Measurements from ENCODE around the gene ESRRB.
"Not testable (repeated sequence)": the region's sequence is repeated elsewhere in the genome, so short reads cannot be mapped to it uniquely, and the experiment has no call there.

Gene ESRRB

DNA sequence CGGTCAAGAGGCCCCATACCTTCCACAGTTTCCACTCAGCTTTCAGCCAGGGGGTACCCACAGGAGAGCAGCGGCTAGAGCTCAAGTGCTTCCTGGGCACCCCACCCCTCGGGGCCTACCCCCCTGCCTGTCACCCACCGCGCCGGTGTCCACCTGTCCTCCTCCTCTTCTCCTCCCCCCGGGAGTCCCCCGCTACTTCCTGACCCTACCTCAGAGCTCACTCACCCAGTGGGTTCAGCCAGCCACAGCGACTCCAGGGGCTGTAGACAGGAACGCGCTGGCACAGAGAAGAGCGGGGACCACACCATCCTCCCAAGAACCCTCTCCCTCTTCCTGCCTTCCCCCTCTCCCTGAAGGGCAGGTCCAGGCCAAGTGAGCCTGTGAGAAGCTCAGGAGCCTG is 123.0 kb downstream of the ESRRB start:
- DNase-seq = no peak

DNA sequence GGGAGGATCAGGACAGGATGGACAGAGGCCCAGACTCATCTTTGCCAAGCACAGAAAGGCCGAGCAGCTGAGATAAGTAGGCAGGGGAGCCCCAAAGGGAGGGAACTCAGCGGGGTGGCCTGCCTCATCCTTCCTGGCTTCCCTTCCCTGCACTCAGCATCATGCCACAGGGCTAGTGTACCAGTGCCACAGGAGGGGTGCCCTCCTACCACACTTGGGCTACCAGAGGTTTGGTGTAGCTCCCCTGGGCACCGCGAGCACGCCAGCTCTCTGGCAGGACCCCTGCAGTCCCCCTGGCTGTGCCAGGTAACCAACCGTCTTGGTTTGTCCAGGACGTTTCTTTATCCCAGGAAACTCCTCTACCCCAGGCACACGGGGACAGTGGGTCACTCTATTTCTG is 123.5 kb downstream of the ESRRB start:
- DNase-seq = no peak

DNA sequence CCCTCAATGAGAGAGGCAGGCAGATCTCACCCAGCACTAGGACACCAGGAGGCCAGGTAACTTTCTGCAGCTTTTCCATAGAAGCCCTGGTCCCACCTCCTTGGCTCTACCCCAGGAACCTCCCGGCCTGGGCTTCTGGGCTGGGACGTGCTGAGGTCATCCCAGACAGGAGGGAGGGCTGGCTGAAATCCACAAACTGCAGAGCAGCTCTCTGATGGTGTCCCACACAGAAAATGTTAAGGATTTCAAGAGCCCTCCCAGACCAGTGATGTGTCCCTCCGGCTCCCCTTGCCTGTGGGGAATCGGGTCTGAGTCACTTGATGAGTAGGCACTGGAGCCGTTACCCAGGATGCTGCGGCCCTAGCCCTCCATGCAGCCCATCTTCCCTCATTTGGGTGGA is 124.1 kb downstream of the ESRRB start:
- no peak for DNase-seq

DNA sequence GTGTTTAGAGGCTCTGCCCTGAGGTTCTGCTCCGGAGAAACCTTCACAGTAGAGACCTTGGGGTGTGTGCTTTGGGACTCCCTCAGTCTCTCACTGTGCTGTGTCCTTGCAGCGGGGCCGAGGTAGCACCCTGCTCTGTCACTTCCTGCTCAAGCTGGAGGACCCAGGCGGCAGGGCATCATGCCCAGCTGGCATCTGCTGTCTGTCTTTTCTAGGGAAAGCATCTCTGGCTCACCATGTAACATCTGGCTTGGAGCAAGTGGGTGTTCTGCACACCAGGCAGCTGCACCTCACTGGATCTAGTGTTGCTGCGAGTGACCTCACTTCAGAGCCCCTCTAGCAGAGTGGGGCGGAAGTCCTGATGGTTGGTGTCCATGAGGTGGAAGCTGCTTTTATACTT is 124.5 kb downstream of the ESRRB start:
- no peak for DNase-seq

DNA sequence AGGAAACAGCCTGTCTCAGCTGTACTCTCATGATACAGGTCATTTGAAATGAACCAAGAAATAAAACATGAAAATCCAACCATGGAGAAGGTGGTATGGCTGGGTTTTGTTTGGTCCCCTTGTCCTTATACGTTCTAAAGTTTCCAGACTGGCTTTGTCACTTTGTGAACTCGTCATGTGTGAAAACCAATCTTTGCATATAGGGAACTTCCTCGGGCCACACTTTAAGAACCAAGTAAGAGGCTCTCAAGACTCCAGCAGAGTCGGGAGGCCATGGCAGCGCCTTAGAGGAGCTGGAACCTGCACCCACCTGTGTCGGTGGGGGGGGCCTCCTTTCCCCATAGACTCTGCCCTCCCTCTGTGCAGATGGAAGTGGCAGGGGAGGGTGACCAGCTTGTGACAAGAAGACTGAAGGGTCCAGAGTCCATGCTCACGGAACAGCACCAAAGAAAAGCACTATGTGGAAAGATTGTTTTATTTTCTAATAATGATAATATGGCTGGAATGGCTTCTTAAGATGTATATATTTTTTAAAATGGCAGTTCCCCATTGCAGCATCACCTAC is 125.3 kb downstream of the ESRRB start:
- no peak for DNase-seq

DNA sequence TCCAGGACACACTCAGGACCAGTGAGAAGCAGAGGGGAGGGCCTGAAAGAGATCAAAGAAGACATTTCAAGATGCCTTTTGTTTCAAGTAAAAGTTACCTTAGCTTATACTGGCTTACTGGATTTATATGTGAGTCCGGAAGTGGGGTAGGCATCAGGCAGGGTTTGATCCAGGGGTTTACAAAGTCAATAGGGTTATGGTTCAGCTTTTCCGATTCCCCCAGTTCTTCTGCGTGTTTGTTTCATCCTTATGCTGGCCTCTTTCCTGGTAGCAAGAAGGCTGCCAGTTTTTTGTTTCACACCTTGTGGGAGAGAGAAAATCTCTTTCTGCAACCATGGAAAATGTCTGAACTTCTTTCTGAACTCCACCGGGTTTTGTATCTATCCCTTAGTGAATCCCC is 126.3 kb downstream of the ESRRB start:
- no peak for DNase-seq

DNA sequence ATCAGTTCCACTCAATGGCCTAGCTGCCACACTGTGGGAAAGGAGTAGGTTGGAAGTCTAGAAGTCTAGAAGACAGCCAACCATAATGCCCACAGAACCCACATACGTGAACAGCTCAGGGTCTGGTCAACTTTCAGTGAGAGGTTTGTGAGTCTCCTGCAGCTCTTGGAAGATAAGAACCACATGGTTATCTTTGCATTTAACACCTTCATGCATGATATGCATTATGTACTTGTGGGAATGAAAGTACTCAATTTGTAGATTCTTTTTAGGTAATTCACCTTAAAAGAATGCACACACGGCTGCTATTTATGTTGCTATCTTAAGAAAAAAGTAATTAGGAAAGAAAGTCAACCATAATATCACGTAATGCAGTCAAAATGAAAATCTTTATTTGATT is 126.7 kb downstream of the ESRRB start:
- no peak for DNase-seq

DNA sequence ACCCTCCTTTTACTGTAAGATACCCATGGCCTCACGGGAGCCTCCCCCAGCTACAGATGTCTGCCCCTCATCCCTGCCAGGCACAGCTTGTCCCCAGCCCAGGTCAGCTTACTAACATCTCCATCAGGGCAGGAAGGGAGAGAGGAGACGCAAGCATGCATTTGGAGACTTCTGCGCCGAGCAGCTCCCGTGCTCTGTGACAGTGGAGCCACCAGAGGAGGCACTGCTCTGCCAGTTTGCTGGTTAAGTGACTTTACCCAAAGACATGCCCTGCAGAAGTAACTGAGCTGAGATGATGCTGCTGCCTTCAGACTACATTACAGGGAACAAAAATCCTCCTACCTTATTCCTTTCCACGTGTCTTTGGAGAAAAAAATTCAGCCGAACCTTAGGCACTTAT is 133.4 kb downstream of the ESRRB start:
- no peak for DNase-seq

DNA sequence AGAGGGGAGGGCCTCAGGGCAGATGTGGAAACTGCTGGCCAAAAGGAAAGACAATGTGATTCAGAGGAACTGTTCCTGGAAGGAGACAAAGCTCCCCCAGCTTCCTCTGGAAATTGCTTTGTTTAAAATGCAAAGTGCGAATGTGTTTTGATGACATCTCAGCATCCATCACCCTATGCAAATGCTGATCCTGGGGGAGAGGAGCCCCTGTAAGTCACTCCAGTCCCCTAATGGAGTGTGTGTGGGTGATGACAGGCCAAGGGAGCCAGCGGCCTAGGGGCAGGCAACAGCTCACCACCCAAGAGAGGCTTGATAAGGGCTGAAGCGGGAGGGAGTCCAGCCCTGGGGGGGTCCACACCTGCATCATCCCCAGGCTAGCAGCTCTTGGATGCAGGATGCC is 134.2 kb downstream of the ESRRB start:
- DNase-seq = no peak

DNA sequence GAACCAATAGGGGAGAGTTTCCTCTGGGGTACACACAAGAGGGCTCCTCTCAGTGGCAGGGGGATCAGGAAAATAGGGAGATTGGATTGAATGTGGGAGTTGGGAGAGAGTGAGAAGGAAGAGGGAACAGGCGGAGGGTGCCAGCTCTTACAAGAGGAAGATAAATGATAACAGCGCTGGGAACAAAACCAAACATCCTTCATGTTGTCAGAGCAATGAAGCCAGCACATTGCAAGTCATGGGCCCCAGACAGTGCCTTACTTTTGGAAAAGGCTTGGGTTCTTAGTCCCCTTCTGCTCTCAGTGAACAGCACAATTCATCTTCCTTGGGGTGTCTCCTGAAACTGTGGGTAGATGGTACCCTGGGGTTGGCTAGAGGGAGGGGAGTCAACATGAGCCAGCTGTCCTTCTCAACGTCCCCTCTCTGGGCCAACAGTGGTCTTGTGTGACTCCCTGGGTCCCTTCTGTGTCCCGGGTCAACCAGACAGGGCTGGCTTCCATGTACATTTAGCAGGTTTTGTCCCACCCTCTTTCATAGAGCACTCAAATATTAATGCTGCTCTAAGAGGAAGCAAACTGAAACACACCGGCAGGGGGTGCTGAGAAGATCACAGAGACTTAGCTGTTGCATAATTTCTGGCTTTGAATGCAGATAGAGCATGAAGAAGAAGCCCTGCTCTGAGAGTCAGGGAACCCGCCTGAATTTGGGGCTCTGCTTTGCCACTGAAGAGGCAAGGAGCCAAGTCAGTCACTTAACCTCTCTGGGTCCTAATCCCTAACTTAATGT is 138.5 kb downstream of the ESRRB start:
- no peak for DNase-seq

DNA sequence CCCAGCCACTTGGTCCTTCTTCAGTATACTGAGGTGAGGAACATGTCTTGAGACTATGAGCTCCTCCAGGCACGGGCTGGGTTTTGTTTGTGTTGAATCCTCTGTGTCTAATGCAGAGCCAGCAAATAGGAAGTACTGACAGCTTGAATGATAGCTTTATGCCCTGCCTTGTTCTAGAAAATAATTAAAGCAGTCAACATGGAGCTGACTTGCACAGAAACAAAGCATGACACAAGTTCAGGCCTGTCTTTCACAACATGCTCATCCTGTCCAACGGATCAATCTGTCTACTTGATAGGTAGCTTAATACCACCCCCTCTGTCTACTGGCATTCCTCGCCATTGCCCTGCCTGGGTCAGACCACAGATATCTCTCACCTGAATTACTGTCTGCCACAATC is 140.9 kb downstream of the ESRRB start:
- no peak for DNase-seq

DNA sequence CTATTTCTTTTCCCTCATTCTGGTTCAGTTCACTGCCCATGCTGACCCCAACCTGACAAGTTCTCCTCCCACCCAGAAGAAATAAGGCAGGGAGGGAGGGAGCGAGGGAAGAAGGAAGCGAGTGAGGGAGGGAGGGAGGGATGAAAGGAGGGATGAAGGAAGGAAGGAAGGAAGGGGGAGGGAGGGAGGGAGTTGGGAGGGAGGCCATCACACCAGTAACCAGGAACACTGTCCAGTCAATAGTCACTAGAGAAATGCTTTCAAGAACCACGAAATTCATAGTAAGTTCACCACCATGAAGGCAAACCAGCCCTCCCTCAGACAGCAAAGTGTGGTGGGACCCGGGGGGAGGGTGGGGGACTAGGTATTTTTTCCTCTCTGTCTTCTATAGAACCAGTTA is 142.4 kb downstream of the ESRRB start:
- DNase-seq = no peak

DNA sequence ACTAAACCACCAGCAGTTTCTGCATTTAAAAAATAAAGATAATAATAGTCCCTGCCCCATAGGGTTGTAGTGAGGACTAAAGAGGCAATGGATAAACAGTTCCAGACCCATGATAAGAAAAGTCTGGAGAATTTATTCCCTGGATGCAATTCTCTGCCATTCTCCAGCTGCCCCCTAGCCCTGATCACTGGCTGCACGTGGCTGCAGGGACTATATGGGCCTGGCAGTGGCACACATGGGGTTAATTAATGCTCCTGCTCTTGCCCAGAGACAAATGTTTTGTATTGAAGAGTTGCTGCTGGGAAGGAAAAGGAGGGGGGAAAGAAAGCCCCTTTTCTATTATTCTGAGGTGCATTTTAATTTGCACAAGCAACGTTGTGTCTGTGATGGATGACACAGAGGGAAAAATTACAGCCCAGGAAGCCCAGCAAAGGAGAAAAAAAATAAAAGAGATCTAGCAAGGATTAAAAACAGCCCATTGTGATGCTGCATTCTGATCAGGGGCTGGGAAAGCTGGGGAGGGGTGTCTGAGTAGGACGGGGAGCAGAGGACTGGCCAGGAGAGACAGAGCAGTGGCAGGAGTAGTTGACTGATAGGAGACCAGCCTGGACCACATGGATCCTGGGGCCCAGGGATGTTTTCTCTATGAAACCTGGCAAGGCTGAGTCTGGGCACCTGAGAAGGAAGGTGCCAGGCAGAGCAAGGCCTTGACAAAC is 149.3 kb downstream of the ESRRB start:
- no peak for DNase-seq

DNA sequence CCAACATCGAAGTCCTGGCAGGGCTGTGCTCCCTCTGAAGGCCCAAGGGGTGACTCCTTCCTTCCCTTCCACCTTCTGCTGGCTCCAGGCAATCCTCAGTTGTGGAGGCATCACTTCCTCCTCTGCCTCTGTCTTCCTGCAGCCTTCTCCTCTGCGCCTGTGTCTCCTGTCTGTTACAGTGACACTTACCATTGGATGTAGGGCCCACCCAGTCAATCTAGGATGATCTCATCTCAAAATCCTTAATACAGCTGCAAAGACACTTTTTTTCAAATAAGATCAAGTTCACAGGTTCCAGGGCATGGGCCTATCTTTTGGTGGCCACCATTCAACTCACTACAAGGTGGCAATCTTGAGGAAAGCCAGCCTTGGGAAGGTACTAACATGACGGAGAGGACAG is 155.1 kb downstream of the ESRRB start:
- no peak for DNase-seq

DNA sequence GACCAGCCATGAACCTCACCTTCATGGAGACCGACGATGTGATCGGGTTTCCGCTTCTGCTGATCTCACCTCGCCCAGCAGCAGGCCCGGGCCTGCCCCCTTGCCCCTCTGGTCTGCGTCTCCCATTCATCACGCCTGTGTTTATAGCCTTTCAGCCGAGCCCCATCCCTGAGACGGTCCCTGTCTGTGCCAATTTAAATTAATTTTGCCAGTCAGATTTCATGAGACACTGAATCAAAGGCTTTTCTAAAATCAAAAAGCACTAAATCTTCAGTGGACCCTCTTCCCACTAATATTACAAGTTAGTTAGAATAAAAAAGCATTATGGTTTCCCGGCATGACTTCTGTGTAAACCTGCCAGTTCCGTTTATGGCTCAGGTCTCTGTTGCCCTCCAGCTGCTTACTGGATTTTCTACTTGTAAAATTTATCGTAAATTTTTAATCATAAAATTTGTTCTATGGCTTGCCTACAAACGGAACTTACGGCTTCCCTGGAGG is 155.9 kb downstream of the ESRRB start:
- DNase-seq = no peak

DNA sequence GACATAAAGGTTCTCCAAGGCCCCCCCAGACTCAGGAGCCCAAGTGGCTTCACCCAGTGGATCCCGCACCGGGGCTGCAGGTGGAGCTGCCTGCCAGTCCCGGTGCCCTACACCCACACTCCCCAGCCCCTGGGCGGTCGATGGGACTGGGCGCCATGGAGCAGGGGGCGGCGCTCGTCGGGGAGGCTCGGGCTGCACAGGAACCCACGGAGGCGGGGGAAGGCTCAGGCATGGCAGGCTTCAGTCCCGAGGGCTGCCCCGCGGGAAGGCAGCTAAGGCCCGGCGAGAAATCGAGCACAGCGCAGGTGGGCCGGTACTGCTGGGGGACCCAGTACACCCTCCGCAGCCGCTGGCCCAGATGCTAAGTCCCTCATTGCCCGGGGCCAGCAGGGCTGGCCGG is 160.7 kb downstream of the ESRRB start:
- not testable (repeated sequence) for DNase-seq

DNA sequence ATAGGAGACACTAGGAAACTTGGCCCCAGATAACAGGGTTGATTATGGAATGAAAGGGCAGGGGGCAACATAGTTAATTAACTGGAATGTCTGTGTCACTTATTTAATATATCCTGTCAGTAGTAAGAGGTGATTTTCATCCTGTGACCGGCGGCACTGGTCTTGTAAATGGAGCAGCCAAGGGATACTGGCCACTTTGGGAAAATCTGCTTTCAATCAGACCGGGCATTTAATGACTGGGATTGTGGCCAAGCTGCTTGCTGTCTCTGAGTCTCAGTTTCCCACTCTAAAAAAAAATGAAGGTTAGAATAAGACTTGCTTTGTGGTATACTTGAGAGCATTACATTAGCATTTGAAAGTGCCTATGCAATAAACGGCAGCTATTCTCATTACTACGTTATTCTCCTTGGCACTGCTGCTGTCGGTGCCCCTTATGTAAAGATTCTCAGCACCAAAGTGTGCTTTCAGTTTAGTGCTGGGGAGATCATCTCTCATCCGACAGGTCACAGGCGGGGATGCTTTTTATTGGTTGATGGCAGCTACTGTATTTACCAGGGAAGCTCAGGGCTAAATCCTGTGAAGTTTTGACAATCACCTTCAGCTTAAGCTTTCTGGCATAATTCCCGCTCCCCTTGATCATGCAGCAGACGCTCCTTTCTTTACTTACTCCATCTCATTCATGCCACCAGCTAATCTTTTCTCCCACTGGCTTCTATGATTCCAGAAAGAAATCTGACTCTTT is 162.1 kb downstream of the ESRRB start:
- no peak for DNase-seq

DNA sequence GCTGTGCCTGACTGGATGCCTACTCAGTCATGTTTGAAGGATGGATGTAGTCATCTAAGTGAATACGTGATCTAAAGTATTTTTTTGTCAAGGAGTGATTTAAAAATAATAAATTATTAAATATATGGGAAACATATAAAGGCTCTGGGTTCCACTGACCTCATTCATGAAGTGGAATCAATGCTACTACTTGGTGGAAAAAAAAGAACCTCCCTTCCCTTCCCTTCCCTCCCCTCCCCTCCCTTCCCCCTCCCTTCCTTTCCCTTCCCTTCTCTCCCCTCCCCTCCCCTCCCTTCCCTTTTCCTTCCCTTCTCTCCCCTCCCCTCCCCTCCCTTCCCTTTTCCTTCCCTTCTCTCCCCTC is 162.7 kb downstream of the ESRRB start:
- no peak for DNase-seq

DNA sequence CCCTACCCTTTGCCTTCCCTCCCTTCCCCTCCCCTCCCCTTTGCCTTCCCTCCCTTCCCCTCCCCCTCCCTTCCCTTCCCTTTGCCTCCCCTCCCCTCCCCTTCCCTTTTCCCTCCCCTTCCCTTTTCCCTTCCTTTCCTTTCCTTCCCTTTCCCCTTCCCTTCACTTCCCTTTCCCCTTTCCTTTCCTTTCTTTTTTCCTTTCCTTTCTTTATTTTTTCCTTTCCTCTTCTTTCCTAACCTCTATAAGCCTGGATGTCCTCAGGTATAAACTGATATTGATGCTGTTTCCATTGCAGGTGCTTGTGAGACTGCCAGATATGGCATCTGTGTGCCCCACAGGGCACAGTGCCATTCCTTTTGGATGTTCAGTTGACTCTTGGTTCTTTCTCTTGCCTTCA is 163.2 kb downstream of the ESRRB start:
- DNase-seq = no peak

DNA sequence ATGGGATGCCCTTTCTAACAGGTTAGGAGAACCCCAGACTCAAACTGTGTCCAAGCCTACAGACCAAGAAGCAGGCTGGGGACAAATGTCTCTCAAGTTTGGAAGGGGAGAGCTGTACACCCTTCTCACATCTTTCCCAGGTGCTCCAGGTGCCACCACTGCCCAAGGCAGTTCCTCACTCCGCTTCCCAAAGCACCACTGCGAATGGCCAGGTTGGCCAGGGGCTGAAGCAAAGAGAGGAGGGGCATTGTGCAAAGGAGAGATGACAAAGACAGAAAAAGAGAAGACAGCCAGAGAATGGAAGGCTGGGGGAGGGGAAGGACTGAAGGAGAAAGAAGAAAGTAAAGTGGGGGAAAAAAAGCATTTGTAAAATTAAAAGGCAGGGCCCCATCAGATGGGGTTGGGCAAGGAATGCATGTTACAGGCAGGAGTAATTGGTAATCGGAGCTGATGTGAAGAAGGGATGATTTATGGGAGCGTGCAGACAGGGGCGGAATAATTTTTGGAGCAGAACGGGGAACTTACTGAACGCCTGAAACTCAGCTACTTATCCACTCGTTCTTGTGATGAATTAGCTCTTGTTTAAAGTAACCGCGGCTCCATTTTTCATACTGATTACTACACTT is 165.8 kb downstream of the ESRRB start:
- no peak for DNase-seq

DNA sequence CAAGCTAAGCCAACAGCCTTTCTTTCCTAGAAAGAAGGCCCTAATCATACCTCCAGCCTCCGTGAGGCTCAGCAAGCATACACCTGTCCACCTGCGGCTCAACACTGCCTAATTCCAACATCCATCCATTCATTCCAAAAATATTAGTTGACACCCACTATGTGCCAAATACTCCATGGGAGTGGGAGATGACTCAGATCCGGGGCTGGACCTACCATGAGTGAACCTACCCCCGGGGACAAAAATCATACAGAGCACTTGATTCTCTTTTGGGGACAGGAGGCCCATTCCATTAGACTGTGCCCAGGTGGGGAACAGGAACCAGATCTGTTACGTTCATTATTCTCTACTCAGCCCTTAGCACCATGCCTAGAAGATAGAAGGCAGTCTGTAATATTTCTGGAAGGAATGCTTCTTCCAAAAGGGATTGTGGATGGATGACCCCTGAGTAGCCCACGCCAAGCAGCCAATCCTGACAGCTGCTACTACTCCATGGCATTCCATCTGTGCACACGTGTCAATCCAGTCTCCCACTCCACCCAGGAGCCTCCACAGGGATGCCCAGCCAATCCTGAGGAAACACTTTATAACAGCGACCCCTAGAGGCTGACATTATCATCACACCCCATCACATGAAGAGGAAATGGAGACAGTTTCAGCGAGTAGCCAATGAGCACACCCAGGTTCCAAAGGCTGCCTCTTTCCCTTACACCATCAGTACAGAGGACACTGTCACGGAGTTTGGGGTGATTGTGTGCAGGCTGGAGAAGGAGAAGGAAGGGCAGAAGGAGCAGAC is 170.7 kb downstream of the ESRRB start:
- no peak for DNase-seq

DNA sequence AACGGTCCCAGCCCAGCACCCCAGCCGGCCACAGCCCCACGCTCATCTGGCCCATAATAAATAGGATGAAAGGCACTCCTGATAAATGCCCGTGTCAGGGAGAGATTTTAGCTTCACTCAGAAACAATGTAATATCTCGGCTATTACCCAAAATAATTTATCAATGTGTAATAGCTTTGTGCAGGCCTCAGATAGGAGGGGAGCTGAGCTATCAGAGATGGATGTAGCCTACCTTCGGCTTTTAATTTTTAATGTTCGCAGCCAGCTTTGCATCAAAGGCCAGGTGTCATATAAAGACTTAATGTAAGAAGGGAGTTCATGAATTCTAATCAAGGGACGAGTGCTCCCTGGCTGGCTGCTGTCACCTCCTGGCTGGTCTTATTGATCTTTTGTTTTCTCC is 171.9 kb downstream of the ESRRB start:
- DNase-seq = no peak

Measured in activated naive CD4-positive, alpha-beta T cell (primary cell).